ENCODE measurements around the gene CHN1.

CHN1 gene

GRCh38 chr2:174780191-174780840, 224.9 kb downstream of the CHN1 start:
- no peak for DNase-seq

- no peak for DNase-seq
Measured at GRCh38 chr2:174779361-174779928, 225.7 kb downstream of the CHN1 start.

GRCh38 chr2:174778085-174778981, 226.8 kb downstream of the CHN1 start:
- no peak for DNase-seq

DNA sequence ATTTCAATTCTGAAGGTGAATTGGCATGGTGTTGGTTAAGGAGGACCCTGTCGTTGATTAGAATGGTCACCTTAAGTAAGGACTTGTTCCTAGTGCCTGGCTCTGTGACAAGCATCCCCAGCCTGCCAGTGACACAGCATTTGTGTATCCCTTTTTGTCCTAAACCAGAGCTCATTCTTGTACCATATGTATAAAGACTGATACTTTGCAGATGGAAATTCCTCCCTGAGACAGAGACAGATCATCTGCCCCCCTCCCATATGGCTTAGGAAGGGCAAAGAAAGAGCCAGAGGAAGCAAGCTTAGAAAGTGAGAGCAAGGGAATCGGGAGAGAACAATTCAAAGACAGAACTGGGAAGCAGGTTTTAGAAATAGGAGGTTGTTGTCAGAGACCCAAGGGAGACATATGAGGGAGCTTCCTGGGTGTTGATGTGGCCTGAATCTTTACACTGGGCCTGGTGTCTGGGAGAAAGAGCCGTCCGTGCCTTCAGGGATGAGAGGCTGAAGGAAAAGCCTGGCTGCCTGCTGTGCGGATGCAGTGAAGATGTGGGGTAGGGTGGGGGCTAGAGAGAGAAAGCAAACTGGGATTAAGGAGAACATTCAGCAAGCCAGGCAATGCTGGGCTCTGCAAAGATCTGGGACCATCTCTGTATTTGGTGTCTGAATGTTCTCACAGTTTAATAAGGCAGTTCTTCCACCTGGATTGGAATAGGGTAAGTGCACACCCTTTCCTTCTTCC, 227.7 kb downstream of the CHN1 start:
- no peak for DNase-seq

GRCh38 chr2:174776675-174777074, 228.5 kb downstream of the CHN1 start:
- DNase-seq = no peak

- DNase-seq = no peak
Measured at GRCh38 chr2:174776223-174776622, 229.0 kb downstream of the CHN1 start.

GRCh38 chr2:174775571-174775980, 229.6 kb downstream of the CHN1 start:
- no peak for DNase-seq

- DNase-seq = no peak
Measured at GRCh38 chr2:174774886-174775285, 230.3 kb downstream of the CHN1 start.

DNA sequence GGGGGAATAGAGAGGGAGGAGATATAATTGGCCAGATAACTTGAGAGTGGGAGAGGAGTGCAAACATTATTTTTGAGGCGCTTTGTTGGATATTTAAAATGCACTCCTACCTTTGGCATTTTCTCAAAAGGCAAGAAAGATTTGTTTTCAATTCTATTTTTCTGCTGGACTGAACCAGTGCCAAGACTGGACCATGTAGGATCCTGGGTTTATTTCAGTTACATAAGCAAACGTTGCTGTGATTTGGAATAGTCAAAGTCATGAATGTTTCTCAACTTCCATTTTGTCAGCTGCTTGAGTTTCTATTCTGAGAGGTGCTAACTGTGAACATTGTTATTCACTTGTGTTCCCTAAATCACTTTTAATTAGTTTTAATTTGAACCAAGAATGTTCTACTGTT, 232.0 kb downstream of the CHN1 start:
- DNase-seq = no peak

- DNase-seq = no peak
Measured at GRCh38 chr2:174772472-174772801, 232.7 kb downstream of the CHN1 start.

GRCh38 chr2:174771631-174772471, 233.3 kb downstream of the CHN1 start:
- DNase-seq = no peak

GRCh38 chr2:174771136-174771535, 234.0 kb downstream of the CHN1 start:
- no peak for DNase-seq

DNA sequence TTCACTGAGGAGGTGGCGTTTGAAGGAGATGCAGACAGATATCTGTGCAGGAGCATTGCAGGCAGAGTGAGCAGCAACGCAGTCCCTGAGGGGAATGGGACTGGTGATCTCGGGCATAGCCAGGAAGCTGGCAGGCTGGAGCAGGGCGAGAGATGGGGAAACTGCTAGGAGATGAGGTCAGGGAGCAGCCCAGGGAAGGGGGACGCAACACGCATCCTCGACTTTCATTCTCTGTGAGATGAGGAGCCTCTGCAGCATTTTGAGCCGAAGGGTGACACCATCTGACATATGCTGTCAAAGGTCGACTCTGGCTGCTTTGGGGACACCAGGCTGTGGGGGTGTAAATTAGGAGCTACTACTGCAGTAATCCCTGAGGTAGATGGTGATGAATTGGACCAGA, 236.6 kb downstream of the CHN1 start:
- no peak for DNase-seq

DNA sequence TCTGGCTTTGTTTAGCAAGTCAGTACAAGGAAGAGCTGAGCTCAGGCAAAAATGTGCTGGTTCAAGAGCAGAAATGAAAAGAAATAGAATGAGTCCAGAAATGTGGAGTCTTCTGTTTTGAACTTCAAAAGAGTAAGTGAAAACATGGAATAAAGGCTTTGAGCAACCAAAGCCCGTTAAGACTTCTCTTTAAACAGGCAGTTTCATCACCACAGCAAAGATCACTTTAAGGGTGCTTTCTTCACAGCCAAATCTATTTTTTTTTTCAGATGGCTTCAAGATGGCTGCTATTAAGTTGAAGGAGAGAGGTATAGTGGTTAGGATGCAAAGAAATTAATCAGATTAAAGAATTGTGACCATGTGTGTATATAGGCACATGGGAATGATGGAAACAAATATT, 238.9 kb downstream of the CHN1 start:
- no peak for DNase-seq

DNA sequence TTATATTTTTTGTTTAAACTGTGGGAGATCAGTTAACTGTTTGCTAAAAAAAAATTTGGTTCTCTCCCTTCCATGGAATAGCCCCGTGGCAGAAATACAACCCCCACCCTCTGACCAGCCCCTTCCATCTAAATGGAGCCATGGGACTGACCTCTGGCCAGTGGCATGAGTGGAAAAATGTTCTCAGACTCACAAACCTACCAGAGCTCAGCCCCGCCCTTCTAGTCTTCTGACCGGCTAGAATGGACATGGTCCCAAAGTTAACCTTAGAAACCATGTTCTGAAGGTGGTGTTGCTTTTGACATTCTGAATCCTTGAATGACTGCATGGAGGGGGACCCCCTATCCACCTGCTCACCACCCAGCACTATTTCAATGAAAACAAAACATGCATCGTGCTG, 239.6 kb downstream of the CHN1 start:
- DNase-seq = no peak

GRCh38 chr2:174764280-174765255, 240.6 kb downstream of the CHN1 start, which contains the start of gene CHRNA1:
Gene CHRNA1, minus strand, starts transcription at chr2:174764472. Its CDS starts 78 bp downstream, at chr2:174764394.
- no peak for DNase-seq

- DNase-seq = no peak
Measured at GRCh38 chr2:174763780-174764179, 241.4 kb downstream of the CHN1 start.

DNA sequence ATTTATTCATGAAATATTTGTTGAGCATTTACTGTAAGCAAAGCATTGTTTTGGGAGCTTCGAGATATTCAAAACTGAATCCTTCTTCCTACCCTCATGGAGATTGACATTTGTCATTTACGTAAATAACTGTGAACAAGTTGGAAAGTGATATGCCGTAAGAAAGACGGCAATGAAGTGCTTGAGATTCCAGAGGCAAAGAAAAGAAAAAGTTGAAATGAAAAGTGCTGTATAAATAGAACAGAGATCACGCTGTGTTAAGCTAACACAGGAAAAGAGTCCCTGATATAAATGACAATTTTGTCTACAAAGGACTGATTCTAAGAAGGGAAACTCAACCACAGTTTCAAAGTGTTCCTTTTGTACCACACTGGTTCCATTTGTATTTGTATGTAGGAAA, 242.7 kb downstream of the CHN1 start:
- DNase-seq = no peak

GRCh38 chr2:174761837-174762236, 243.3 kb downstream of the CHN1 start:
- DNase-seq = no peak

- no peak for DNase-seq
Measured at GRCh38 chr2:174760845-174761473, 244.2 kb downstream of the CHN1 start.
